22Rv1 (cell line): ENCODE results near the gene SMC4.

Experiments
- H3K27ac ChIP-seq: fragments of 450-650 bp; 2 replicates; pipeline ENCODE4 v1.5.1; 2017
- ZFX ChIP-seq: fragments of 450-650 bp; IDR thresholded peaks from 2 replicates; pipeline ENCODE4 v1.6.1; 2017; ENCODE audit warnings: antibody characterized with exemption, borderline replicate concordance
- TF ChIP-seq, protein P1 (sequence below): fragments of 450-650 bp; IDR thresholded peaks from 2 replicates; pipeline ENCODE4 v1.5.1; 2017; ENCODE audit warnings: mild to moderate bottlenecking

SMC4 gene

DNA sequence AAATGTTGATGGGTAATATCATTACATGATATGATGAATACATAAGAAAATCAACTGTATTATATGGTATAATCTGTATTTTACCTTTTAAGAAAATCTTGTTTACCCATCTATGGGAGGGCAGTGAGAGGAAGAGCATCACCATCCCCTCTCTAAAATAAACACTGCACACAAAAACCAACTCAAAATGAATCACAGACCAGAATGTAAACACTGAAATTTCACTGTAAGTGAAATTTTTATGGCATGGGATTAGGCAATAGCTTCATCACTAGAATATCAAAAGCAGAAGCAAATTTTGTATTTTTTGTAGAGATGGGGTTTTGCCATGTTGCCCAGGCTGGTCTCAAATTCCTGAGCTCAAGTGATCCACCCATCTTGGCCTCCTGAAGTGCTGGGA, 26.7 kb upstream of the SMC4 start:
- TF ChIP-seq, protein P1, sequence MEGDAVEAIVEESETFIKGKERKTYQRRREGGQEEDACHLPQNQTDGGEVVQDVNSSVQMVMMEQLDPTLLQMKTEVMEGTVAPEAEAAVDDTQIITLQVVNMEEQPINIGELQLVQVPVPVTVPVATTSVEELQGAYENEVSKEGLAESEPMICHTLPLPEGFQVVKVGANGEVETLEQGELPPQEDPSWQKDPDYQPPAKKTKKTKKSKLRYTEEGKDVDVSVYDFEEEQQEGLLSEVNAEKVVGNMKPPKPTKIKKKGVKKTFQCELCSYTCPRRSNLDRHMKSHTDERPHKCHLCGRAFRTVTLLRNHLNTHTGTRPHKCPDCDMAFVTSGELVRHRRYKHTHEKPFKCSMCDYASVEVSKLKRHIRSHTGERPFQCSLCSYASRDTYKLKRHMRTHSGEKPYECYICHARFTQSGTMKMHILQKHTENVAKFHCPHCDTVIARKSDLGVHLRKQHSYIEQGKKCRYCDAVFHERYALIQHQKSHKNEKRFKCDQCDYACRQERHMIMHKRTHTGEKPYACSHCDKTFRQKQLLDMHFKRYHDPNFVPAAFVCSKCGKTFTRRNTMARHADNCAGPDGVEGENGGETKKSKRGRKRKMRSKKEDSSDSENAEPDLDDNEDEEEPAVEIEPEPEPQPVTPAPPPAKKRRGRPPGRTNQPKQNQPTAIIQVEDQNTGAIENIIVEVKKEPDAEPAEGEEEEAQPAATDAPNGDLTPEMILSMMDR, result no peak
- no peak for TF ChIP-seq ZFX
- H3K27ac ChIP-seq, result no peak overlapping the region

DNA sequence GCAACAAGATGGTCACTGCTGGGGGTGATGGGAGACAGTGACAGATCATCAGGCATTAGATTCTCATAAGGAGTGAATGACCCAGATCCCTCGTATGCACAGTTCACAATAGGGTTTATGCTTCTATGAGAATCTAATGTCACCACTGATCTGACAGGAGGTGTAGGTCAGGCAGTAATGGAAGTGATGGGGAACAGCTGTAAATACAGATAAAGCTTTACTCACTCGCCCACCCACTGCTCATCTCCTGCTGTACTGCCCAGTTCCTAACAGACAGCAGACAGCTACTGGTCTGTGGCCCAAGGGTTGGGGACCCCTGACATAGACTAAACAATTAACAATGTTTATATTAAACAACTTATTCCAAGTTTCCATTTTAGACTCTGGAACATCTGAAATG, 25.8 kb upstream of the SMC4 start:
- TF ChIP-seq, protein P1, result no peak
- TF ChIP-seq ZFX, result no peak
- H3K27ac ChIP-seq, result no peak overlapping the region

DNA sequence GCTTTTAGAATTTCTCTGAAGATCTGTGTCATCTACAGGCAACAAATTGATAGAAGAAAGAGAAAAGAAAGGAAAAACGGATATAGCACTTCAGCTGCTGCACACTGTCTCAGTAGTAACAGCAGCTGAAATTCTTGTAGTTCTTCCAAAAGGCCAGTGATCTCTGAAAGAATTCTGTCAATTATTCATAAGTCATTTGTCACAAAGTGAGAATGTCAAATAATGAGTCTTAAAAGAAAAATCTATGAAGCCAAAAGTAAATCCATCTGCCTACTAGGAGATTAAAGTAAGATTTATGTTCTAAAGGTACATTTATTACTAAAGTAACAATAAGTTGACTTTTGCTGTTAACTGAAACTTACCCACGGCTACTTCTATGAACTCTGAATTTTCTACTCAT, 25.0 kb upstream of the SMC4 start:
- no peak overlapping the region for H3K27ac ChIP-seq
- TF ChIP-seq ZFX, result no peak
- TF ChIP-seq, protein P1, result no peak

DNA sequence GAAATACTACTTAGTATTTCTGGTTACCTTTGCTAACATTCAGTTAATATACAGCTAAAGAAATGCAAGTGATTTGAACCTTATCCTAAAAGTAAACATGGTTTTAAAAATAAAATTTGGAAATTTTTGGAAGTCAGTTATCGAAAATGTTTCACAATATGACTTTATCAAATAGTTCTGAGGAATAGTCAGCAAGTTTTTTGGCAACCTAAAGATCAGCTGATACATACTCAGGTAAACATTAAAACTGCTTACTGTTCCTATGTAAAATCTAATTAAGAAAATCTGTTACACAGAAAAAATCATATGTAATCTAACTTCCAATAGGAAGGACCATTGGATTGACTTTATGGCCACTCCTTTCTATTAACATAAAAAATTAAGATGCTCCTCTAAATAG, 24.5 kb upstream of the SMC4 start:
- no peak overlapping the region for H3K27ac ChIP-seq
- TF ChIP-seq, protein P1, result no peak
- no peak for TF ChIP-seq ZFX

DNA sequence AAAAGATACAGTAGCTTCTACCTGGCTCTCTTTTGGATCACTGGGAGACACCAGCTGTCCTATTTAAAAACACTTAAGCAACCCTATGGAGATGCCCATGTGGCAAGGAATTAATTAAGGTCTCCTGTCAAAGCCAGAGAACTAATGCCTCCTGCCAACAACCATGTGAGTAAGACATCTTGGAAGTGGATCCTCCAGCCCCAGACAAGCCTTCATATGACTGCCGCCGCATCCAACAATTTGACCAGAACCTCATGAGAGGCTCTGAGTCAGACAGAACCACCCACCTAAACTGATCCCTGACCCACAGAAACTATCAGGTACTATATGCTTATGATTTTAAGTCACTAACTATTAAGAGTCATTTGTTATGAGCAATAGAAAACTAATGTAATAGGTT, 22.8 kb upstream of the SMC4 start:
- no peak overlapping the region for H3K27ac ChIP-seq
- TF ChIP-seq ZFX, result no peak
- TF ChIP-seq, protein P1, result no peak

DNA sequence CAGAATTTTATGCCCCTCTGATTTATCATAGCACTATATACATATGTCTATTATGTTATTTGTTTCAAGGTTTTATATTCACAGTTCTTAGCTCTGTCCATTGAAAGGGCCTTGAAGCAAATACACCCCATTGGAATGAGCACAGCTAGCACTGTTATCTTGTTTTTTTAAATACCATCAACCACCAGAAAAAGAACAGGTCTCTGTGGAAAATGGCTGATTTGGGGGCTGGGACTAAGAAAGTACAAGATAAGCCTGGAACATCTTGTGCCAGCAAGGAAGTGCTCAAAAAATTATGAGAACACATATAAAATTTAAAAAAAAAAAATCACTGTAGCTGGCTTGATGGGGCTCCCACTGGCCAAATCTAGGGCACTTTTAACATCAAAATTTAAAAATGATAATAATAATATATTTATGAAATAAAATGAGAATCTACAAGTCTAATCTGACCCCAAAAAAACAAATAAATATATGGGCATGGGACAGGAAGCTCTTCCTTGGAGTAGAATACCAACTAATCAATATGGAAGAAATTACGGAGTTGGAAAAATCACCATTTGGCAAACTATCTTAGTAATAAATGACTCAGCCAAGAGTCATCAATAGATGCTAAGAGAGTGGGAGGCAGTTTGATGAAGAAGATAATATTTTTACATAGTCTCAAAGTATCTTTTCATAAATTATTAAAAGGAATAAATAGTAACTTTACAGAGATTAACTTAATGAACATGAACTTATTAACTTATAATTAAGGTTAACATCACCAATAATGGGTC, 20.9 kb upstream of the SMC4 start:
- no peak overlapping the region for H3K27ac ChIP-seq
- TF ChIP-seq, protein P1, result no peak
- TF ChIP-seq ZFX, result no peak

DNA sequence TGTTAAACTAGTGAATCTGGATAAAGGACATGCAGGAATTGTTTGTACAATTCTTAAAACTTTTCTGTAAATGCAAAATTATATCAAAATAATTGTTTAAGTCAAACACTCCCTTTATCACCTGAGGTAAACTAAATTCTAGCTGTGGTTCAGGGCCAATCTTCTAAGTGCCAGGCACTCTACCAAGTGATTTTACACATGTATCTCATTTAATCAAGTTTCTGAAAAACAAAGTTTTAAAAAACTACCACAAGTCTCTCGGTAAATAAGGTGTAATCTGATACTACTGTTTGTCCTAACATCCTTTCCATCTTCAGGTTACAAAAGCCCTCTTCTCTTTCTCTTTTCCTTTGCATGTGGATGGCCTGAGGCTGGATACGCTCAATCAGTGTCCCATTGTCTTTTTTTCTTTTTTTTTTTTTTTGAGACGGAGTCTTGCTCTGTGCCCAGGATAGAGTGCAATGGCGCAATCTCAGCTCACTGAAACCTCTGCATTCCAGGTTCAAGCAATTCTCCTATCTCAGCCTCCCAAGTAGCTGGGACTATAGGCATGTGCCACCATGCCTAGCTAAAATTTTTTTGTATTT, 19.7 kb upstream of the SMC4 start:
- TF ChIP-seq, protein P1, result no peak
- no peak for TF ChIP-seq ZFX
- no peak overlapping the region for H3K27ac ChIP-seq
